ENCODE measurements around the gene LDLRAD4.

- TF ChIP-seq CTCF (IDR thresholded peaks at IDR 0.05; ENCODE audit: borderline replicate concordance, extremely low read depth, low read length, poor library complexity, severe bottlenecking) (no peak), EZH2 (IDR thresholded peaks at IDR 0.05; ENCODE audit: borderline replicate concordance, low read depth, low read length, severe bottlenecking) (no peak)
These were observed 185.4 kb downstream of the LDLRAD4 start for GRCh38 chr18:13403786-13404549.

All from DND-41 (cell line).